ENCODE results near the gene WSCD2. TPM values are rescaled to one million over a fixed set of nuclear protein-coding genes. Genes with fewer than 3 reads are reported as not detected.

Gene WSCD2
- total and polyA plus RNA-seq, 2 of the 4 experiments (the other 2 are of a cell fraction): not detected

DNA sequence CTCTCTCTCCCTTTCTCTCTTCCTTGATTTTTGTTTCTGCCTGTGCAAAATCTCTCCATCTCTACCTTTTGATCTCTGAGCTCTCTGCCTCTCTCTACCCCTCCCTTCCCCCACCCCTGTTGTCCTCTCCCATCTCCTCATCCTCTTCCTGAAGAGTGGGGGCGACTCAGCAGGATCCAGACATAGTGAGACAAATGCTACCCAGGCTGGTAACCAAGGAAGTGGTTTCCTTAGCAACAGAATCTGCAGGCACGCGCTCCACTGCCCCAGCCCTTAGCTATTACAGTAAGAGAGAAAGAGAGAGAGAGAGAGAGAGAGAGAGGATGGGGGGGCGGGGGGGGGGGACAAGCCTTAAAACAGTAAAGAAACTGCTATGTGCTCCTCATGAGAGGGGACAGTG lies 124.5 kb downstream of the WSCD2 start:
- H2AK5ac ChIP-seq (ENCODE audit: low read depth, low read length): no peak overlapping the region

More for the DNA sequence above, 124.5 kb downstream of the WSCD2 start:
- no peak for ATAC-seq (ENCODE audit: low read depth)
- H3K9ac ChIP-seq (ENCODE audit: low read depth, low read length): no peak overlapping the region
- H3K79me1 ChIP-seq (ENCODE audit: low read depth in 1 of 2, low read length in 2 of 2): no peaks in the 10 kb centered on the region
- H3K9me1 ChIP-seq (ENCODE audit: insufficient read depth, low read length): no peaks in the 10 kb centered on the region
- H3K56ac ChIP-seq (ENCODE audit: extremely low read depth, insufficient read depth, low read length): no peak overlapping the region
- ChIA-PET POLR2A (ENCODE audit: unreplicated experiment) (no interaction called here), CTCF (no interaction called here)
- TF ChIP-seq RFX5 (IDR thresholded peaks at IDR 0.05; ENCODE audit: low read depth, low read length) (no peak), BHLHE40 (IDR thresholded peaks at IDR 0.05; ENCODE audit: low read depth, low read length) (no peak), MXI1 (IDR thresholded peaks at IDR 0.05; ENCODE audit: borderline replicate concordance, low read depth, low read length) (no peak), RCOR1 (IDR thresholded peaks at IDR 0.05; ENCODE audit: insufficient replicate concordance, low read length) (no peak), SMC3 (IDR thresholded peaks at IDR 0.05; ENCODE audit: low read depth, low read length) (no peak), MAFK (IDR thresholded peaks at IDR 0.05; ENCODE audit: low read depth, low read length) (no peak), NFE2L2 (IDR thresholded peaks at IDR 0.05; ENCODE audit: low read depth, low read length) (no peak), POLR2A (IDR thresholded peaks at IDR 0.05; ENCODE audit: low read depth, low read length) (no peak), CEBPB (IDR thresholded peaks at IDR 0.05; ENCODE audit: low read depth, low read length) (no peak), FOS (IDR thresholded peaks at IDR 0.05; ENCODE audit: low read depth, low read length) (no peak), USF2 (IDR thresholded peaks at IDR 0.05; ENCODE audit: low read depth, low read length) (no peak), RAD21 (IDR thresholded peaks at IDR 0.05; ENCODE audit: low read length) (no peak), CHD1 (IDR thresholded peaks at IDR 0.05; ENCODE audit: low read depth, low read length) (no peak), MAZ (IDR thresholded peaks at IDR 0.05; ENCODE audit: borderline replicate concordance, low read depth, low read length) (no peak)
- TF ChIP-seq, protein P1, sequence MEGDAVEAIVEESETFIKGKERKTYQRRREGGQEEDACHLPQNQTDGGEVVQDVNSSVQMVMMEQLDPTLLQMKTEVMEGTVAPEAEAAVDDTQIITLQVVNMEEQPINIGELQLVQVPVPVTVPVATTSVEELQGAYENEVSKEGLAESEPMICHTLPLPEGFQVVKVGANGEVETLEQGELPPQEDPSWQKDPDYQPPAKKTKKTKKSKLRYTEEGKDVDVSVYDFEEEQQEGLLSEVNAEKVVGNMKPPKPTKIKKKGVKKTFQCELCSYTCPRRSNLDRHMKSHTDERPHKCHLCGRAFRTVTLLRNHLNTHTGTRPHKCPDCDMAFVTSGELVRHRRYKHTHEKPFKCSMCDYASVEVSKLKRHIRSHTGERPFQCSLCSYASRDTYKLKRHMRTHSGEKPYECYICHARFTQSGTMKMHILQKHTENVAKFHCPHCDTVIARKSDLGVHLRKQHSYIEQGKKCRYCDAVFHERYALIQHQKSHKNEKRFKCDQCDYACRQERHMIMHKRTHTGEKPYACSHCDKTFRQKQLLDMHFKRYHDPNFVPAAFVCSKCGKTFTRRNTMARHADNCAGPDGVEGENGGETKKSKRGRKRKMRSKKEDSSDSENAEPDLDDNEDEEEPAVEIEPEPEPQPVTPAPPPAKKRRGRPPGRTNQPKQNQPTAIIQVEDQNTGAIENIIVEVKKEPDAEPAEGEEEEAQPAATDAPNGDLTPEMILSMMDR (conservative IDR thresholded peaks at IDR 0.05; ENCODE audit: low read depth, low read length): no peak
- TF ChIP-seq, protein P2, sequence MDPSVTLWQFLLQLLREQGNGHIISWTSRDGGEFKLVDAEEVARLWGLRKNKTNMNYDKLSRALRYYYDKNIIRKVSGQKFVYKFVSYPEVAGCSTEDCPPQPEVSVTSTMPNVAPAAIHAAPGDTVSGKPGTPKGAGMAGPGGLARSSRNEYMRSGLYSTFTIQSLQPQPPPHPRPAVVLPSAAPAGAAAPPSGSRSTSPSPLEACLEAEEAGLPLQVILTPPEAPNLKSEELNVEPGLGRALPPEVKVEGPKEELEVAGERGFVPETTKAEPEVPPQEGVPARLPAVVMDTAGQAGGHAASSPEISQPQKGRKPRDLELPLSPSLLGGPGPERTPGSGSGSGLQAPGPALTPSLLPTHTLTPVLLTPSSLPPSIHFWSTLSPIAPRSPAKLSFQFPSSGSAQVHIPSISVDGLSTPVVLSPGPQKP (IDR thresholded peaks at IDR 0.05; ENCODE audit: borderline replicate concordance, low read depth, low read length): no peak
- no peaks in the 10 kb centered on the region for H3K27me3 ChIP-seq (ENCODE audit: control insufficient read depth, insufficient read depth, low read length)
- no peaks in the 10 kb centered on the region for H4K20me1 ChIP-seq (ENCODE audit: insufficient read depth, low read length)
- dilution Hi-C loops (cut with HindIII; ENCODE audit: low sequenced_read_pairs, unreplicated experiment) (no loop called here), intact Hi-C loops (cut with micrococcal nuclease) (no loop called here), in situ Hi-C loops (cut with MboI; ENCODE audit: low sequenced_read_pairs) (no loop called here)
- no peak overlapping the region for H3K23ac ChIP-seq (ENCODE audit: low read depth, low read length)
- no peak overlapping the region for H3K27ac ChIP-seq (ENCODE audit: insufficient read depth, low read length)
- H4K8ac ChIP-seq (ENCODE audit: low read depth in 2 of 2, low read length in 2 of 2): no peak overlapping the region
- no CpG with 5 or more reads among the region's 4 CpGs for WGBS, 2 experiments (ENCODE audit: extremely low coverage in 2 of 2, insufficient read length in 1 of 2)
- no peaks in the 10 kb centered on the region for H3K4me1 ChIP-seq (ENCODE audit: control insufficient read depth, insufficient read depth, low read length)
- no peak overlapping the region for H3K14ac ChIP-seq (replicated peaks; ENCODE audit: low read depth, low read length)
- no peak overlapping the region for H2BK120ac ChIP-seq (ENCODE audit: low read depth, low read length)
- no TSS peak for BruUV-seq (replicated peaks)
- no peak overlapping the region for H2BK15ac ChIP-seq (ENCODE audit: low read depth, low read length)
- no peak overlapping the region for H3K4ac ChIP-seq (ENCODE audit: low read depth, low read length)
- no peak for DNase-seq
- no peak overlapping the region for H2BK20ac ChIP-seq (ENCODE audit: low read depth, low read length)
- H4K91ac ChIP-seq (ENCODE audit: insufficient read depth, low read depth, low read length): no peak overlapping the region
- no peaks in the 10 kb centered on the region for H3K9me3 ChIP-seq (ENCODE audit: control insufficient read depth, insufficient read depth, low read length)
- no peak overlapping the region for H3K18ac ChIP-seq (ENCODE audit: low read depth, low read length)
- H3K36me3 ChIP-seq (ENCODE audit: control insufficient read depth, insufficient read depth, low read length): no peaks in the 10 kb centered on the region
- no peak overlapping the region for H2AFZ ChIP-seq (replicated peaks; ENCODE audit: low read length, poor library complexity)
- H4K5ac ChIP-seq (ENCODE audit: low read depth, low read length): no peak overlapping the region
- H3K4me2 ChIP-seq (ENCODE audit: low read depth, low read length): no peak overlapping the region
- no peak overlapping the region for H2AK9ac ChIP-seq (replicated peaks; ENCODE audit: low read depth, low read length, poor library complexity)
- H2BK5ac ChIP-seq (ENCODE audit: low read depth, low read length, poor library complexity, severe bottlenecking): no peak overlapping the region
- no peak overlapping the region for H3K4me3 ChIP-seq (ENCODE audit: insufficient read depth, low read depth, low read length)

Measured in IMR-90 (cell line).